Smooth muscle cell (in vitro differentiated cells): ENCODE data around the gene HOXA4. TPM values are rescaled to one million over a fixed set of nuclear protein-coding genes. Genes with fewer than 3 reads are reported as not detected.

Source experiments
- DNase-seq: peaks from one replicate; lab custom pipeline; 2025; ENCODE audit not compliant: unreplicated experiment; lab: John Stamatoyannopoulos, UW
- H2AFZ ChIP-seq: fragments of 200-600 bp; sonication (generic); 2 replicates; pipeline ENCODE4 v1.6.0; 2016; ENCODE audit warnings: antibody characterized with exemption, low read depth, mild to moderate bottlenecking
- H3F3A ChIP-seq: fragments of 200-600 bp; sonication (generic); 2 replicates; pipeline ENCODE4 v1.6.0; 2017; ENCODE audit warnings: antibody characterized with exemption, low read depth
- H3K27ac ChIP-seq: fragments of 200-600 bp; sonication (generic); 2 replicates; pipeline ENCODE4 v1.5.1; 2016; ENCODE audit warnings: low read depth, mild to moderate bottlenecking
- H3K27me3 ChIP-seq: fragments of 200-600 bp; sonication (generic); 2 replicates; pipeline ENCODE4 v1.6.1; 2016; ENCODE audit warnings: low read depth, mild to moderate bottlenecking
- H3K36me3 ChIP-seq: fragments of 200-600 bp; sonication (generic); 2 replicates; pipeline ENCODE4 v1.5.1; 2016; ENCODE audit warnings: low read depth
- H3K4me1 ChIP-seq: fragments of 200-600 bp; sonication (generic); 2 replicates; pipeline ENCODE4 v1.5.1; 2016; ENCODE audit warnings: low read depth
- H3K4me2 ChIP-seq: fragments of 200-600 bp; sonication (generic); 2 replicates; pipeline ENCODE4 v1.6.0; 2016; ENCODE audit warnings: mild to moderate bottlenecking
- H3K4me3 ChIP-seq: fragments of 200-600 bp; sonication (generic); 2 replicates; pipeline ENCODE4 v1.5.1; 2016; ENCODE audit warnings: mild to moderate bottlenecking
- H3K79me2 ChIP-seq: fragments of 200-600 bp; sonication (generic); 2 replicates; pipeline ENCODE4 v1.6.0; 2016; ENCODE audit warnings: low read depth, mild to moderate bottlenecking
- H3K9ac ChIP-seq: fragments of 200-600 bp; sonication (generic); 2 replicates; pipeline ENCODE4 v1.6.0; 2016; ENCODE audit warnings: low read depth
- H3K9me3 ChIP-seq: fragments of 200-600 bp; sonication (generic); replicated peaks from 2 replicates; pipeline ENCODE4 v1.5.1; 2016; ENCODE audit warnings: low read depth
- H4K20me1 ChIP-seq: fragments of 200-600 bp; sonication (generic); 2 replicates; pipeline ENCODE4 v1.6.0; 2016; ENCODE audit warnings: low read depth
- CTCF ChIP-seq: fragments of 200-600 bp; sonication (generic); IDR thresholded peaks from 2 replicates; pipeline ENCODE4 v1.5.1; 2017; ENCODE audit warnings: borderline replicate concordance, mild to moderate bottlenecking, antibody characterized with exemption; ENCODE audit not compliant: insufficient read depth, poor library complexity, severe bottlenecking
- WGBS: methylation state at CpG from one replicate; pipeline ENCODE4 v1.1.7; 2016; ENCODE audit warnings: low lambda C conversion rate; 5-methylcytosine and 5-hydroxymethylcytosine counted together
- polyA plus RNA-seq: library from polyadenylated mRNA; unstranded; fragments of >200 nt; fragmentation: Nextera tagmentation; extraction: Ambion mirVana; gene quantifications from 2 replicates; pipeline ENCODE4 v1.2.1, GENCODE V29; 2016
- total RNA-seq: library from RNA; depleted of rRNA; stranded (reverse); fragments of >200 nt; gene quantifications from 2 replicates; pipeline ENCODE4 v1.2.3, GENCODE V29; 2014

The HOXA4 gene
- total and polyA plus RNA-seq, 2 experiments from 2014 or later, result 0.22 TPM; not detected in 1

GRCh38 chr7:27175626-27176523 lies 45.3 kb upstream of the HOXA4 start:
- no peak overlapping the region for H2AFZ ChIP-seq
- peak overlapping the region; percentile 45 for H3K9ac ChIP-seq
- H4K20me1 ChIP-seq, result peaks cover 37% of the 10 kb centered on the region
- H3K27ac ChIP-seq, result peak overlapping the region; percentile 95
- peaks cover 86% of the 10 kb centered on the region for H3K79me2 ChIP-seq
- peaks cover 17% of the 10 kb centered on the region for H3K27me3 ChIP-seq
- peak overlapping the region; percentile 67 for H3K4me3 ChIP-seq
- H3K4me1 ChIP-seq, result no peaks in the 10 kb centered on the region
- peak overlapping the region; percentile 89 for H3K4me2 ChIP-seq
- no peak for TF ChIP-seq CTCF
- H3K36me3 ChIP-seq, result no peaks in the 10 kb centered on the region
- H3K9me3 ChIP-seq, result no peaks in the 10 kb centered on the region
- WGBS, result 20% methylated on average over 40 of the region's 40 CpGs
- no peaks in the 10 kb centered on the region for H3F3A ChIP-seq
- no peak for DNase-seq

DNA sequence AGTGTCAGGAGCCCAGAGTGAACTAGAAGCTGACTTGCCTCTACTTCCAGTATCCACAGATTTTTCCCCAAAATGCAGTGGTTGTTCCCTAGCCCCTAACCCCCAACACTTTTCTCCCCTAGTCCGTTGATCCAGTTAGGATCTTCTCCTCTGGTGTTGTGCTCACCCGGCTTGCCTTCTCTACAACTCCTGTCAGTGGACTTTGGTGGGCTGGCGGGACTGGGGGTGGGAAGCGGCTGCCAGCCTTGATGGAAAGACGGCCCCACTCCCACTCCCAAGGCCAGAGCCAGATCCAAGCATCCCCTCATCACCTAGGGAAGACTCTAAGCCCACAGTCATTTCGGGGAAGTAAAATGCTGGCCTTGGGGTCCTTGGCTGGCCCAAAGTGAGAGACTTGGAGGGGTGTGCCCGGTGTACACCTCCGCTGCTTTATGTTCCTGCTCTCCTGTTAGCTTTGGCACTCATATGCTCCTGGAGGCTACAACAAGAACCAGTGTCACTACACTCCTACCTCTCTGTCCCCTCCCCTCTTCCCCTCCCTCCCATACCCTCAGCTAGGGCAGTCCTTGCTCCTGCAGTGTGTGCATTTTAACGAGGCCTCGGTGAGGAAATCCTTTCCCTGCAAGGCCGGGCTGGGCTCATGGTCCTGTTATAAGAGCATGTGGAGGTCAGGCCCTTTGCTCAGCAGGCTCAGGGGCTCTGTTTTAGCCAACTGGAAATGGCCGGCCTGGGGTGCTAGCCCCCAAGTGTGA lies 44.5 kb upstream of the HOXA4 start:
- Histone ChIP-seq H2AFZ (peak overlapping the region; percentile 62), H3K4me2 (peak overlapping the region; percentile 89), H3K9ac (peak overlapping the region; percentile 88), H3K36me3 (no peaks in the 10 kb centered on the region), H3K9me3 (no peaks in the 10 kb centered on the region), H3K27ac (peak overlapping the region; percentile 95), H3K27me3 (peaks cover 25% of the 10 kb centered on the region), H3F3A (no peaks in the 10 kb centered on the region), H3K79me2 (peaks cover 94% of the 10 kb centered on the region), H3K4me1 (no peaks in the 10 kb centered on the region), H3K4me3 (peak overlapping the region; percentile 67), H4K20me1 (peaks cover 40% of the 10 kb centered on the region)
- WGBS, result 27% methylated on average over 12 of the region's 12 CpGs
- no peak for TF ChIP-seq CTCF
- no peak for DNase-seq

GRCh38 chr7:27173956-27174873 lies 43.7 kb upstream of the HOXA4 start, which contains the start of gene HOXA10:
Gene HOXA10, minus strand, starts transcription at chr7:27174320. Its CDS starts 14 bp downstream, at chr7:27174306.
- H3K9ac ChIP-seq, result peak within 1 kb of the TSS; percentile 88
- no peaks in the 10 kb centered on the region for H3K9me3 ChIP-seq
- H3K4me1 ChIP-seq, result no peaks in the 10 kb centered on the region
- peaks cover 25% of the 10 kb centered on the region for H3K27me3 ChIP-seq
- WGBS, result 6% methylated on average over 77 of the region's 82 CpGs
- H3K4me3 ChIP-seq, result peak within 1 kb of the TSS; percentile 67
- peak within 1 kb of the TSS; percentile 89 for H3K4me2 ChIP-seq
- H3K79me2 ChIP-seq, result peaks cover 100% of the 10 kb centered on the region
- H3F3A ChIP-seq, result no peaks in the 10 kb centered on the region
- TF ChIP-seq CTCF, result no peak
- H3K27ac ChIP-seq, result peak within 1 kb of the TSS; percentile 95
- H3K36me3 ChIP-seq, result no peaks in the 10 kb centered on the region
- peaks cover 40% of the 10 kb centered on the region for H4K20me1 ChIP-seq
- peak within 1 kb of the TSS; percentile 62 for H2AFZ ChIP-seq
- no peak for DNase-seq
